Endothelial cell of umbilical vein (primary cell): ENCODE results near the gene ACCSL. TPM values are rescaled to one million over a fixed set of nuclear protein-coding genes. Genes with fewer than 3 reads are reported as not detected.

Experiments
- BruUV-seq: library from RNA; stranded (reverse); fragments of 400-500 nt; replicated peaks from 2 replicates; lab custom pipeline; 2021; lab: Mats Ljungman, UMichigan
- CTCF ChIA-PET: fragments of 300-600, 350-600 bp; sonication (Branson Sonifier 250); formaldehyde crosslinking; loops from one replicate; lab custom pipeline; 2021; ENCODE audit warnings: antibody characterized with exemption, inconsistent platforms; lab: Charles Lee
- POLR2A ChIA-PET: fragments of 300-600, 350-600 bp; sonication (Branson Sonifier 250); formaldehyde crosslinking; loops from one replicate; lab custom pipeline; 2021; ENCODE audit warnings: antibody characterized with exemption, inconsistent platforms; lab: Charles Lee
- DNase-seq: peaks from one replicate; pipeline ENCODE4 v3.0.0-alpha.2; 2011; ENCODE audit warnings: low read depth, low spot score
- FAIRE-seq: peaks from 2 replicates; lab custom pipeline; 2011; peaks lifted over from hg19 to GRCh38; lab: Jason Lieb, UNC
- H2AFZ ChIP-seq: 2 replicates; pipeline ENCODE4 v1.6.0; 2012; ENCODE audit warnings: low read depth, low read length, control low read depth, inconsistent platforms
- H3K27ac ChIP-seq: 2 replicates; pipeline ENCODE4 v1.5.1; 2011; ENCODE audit warnings: low read depth, mild to moderate bottlenecking, control low read depth, low read length, moderate library complexity; ENCODE audit not compliant: insufficient read depth
- H3K27me3 ChIP-seq, 2 experiments: 2 replicates each; pipeline versions ENCODE4 v1.6.0 to v1.6.1; 2011; ENCODE audit warnings: low read length in 2 of 2, mixed read lengths in 1 of 2; ENCODE audit not compliant: control insufficient read depth in 2 of 2, insufficient read depth in 2 of 2
- H3K36me3 ChIP-seq, 2 experiments: 2 replicates in 1 of 2; 3 replicates in 1 of 2; pipeline ENCODE4 v1.5.1; 2011; ENCODE audit warnings: low read length in 2 of 2, mild to moderate bottlenecking in 1 of 2, moderate library complexity in 1 of 2; ENCODE audit not compliant: control insufficient read depth in 2 of 2, insufficient read depth in 2 of 2; ENCODE audit errors: extremely low read depth in 1 of 2
- H3K4me1 ChIP-seq: 3 replicates; pipeline ENCODE4 v1.5.1; 2011; ENCODE audit warnings: mild to moderate bottlenecking, low read length; ENCODE audit not compliant: control insufficient read depth, insufficient read depth; ENCODE audit errors: extremely low read depth
- H3K4me2 ChIP-seq: 2 replicates; pipeline ENCODE4 v1.6.1; 2011; ENCODE audit warnings: low read length, control low read depth, mixed read lengths; ENCODE audit not compliant: insufficient read depth
- H3K4me3 ChIP-seq, 3 experiments: fragments of 200-600 bp in 1 of 3; sonication (generic), shearing (Covaris generic) in 1 of 3; replicated peaks in 1 of 3; 2 replicates each; pipeline ENCODE4 v1.5.1; 2011 to 2016; ENCODE audit warnings: control low read depth in 3 of 3, low read length in 3 of 3, mild to moderate bottlenecking in 2 of 3, inconsistent platforms in 1 of 3, low read depth in 1 of 3, moderate library complexity in 1 of 3; ENCODE audit not compliant: insufficient read depth in 1 of 3
- H3K79me2 ChIP-seq: 2 replicates; pipeline ENCODE4 v1.6.0; 2012; ENCODE audit warnings: low read length, inconsistent platforms; ENCODE audit not compliant: control insufficient read depth, insufficient read depth
- H3K9ac ChIP-seq: replicated peaks from 2 replicates; pipeline ENCODE3; 2011; ENCODE audit warnings: low read length, control low read depth; ENCODE audit not compliant: insufficient read depth; ENCODE audit errors: extremely low read depth
- H3K9me1 ChIP-seq: replicated peaks from 3 replicates; pipeline ENCODE4 v1.6.0; 2011; ENCODE audit warnings: mild to moderate bottlenecking, low read length; ENCODE audit not compliant: control insufficient read depth, insufficient read depth; ENCODE audit errors: extremely low read depth
- H3K9me3 ChIP-seq: replicated peaks from 2 replicates; pipeline ENCODE4 v1.5.1; 2012; ENCODE audit warnings: low read length, inconsistent platforms; ENCODE audit not compliant: control insufficient read depth, insufficient read depth
- H4K20me1 ChIP-seq: replicated peaks from 2 replicates; pipeline ENCODE3; 2011; ENCODE audit warnings: mild to moderate bottlenecking, low read length; ENCODE audit not compliant: control insufficient read depth, insufficient read depth; ENCODE audit errors: extremely low read depth
- CTCF ChIP-seq, 2 donors: IDR thresholded peaks; 1 replicate in 1 of 2; 2 replicates in 1 of 2; pipeline ENCODE4 v1.5.1; 2011; ENCODE audit warnings: low read length in 2 of 2, mild to moderate bottlenecking in 2 of 2, moderate library complexity in 2 of 2, control low read depth in 1 of 2, inconsistent platforms in 1 of 2, low read depth in 1 of 2; ENCODE audit not compliant: insufficient read depth in 1 of 2; ENCODE audit errors: extremely low read depth in 1 of 2
- EZH2 ChIP-seq: IDR thresholded peaks from 2 replicates; pipeline ENCODE4 v1.6.1; 2012; ENCODE audit warnings: borderline replicate concordance, low read depth, mild to moderate bottlenecking, moderate library complexity, low read length, inconsistent platforms; ENCODE audit not compliant: severe bottlenecking
- FOS ChIP-seq: IDR thresholded peaks from 2 replicates; pipeline ENCODE4 v1.6.1; 2011; ENCODE audit warnings: mild to moderate bottlenecking, low read length, moderate library complexity, borderline replicate concordance; ENCODE audit not compliant: insufficient read depth
- GATA2 ChIP-seq: IDR thresholded peaks from 2 replicates; pipeline ENCODE4 v1.7.0; 2011; ENCODE audit warnings: low read depth, mild to moderate bottlenecking, moderate library complexity, mixed read lengths, low read length; ENCODE audit not compliant: insufficient read length, insufficient read depth
- JUN ChIP-seq: IDR thresholded peaks from 2 replicates; pipeline ENCODE4 v1.6.1; 2011; ENCODE audit warnings: borderline replicate concordance, low read depth; ENCODE audit not compliant: insufficient read length, insufficient read depth
- MYC ChIP-seq: IDR thresholded peaks from one replicate; pipeline ENCODE4 v1.6.1; 2011; ENCODE audit warnings: mild to moderate bottlenecking, low read depth, low read length
- POLR2A ChIP-seq: IDR thresholded peaks from 2 replicates; pipeline ENCODE4 v1.6.1; 2012; ENCODE audit warnings: low read depth, mild to moderate bottlenecking, control low read depth, low read length
- POLR2AphosphoS5 ChIP-seq: IDR thresholded peaks from 2 replicates; pipeline ENCODE4 v1.6.1; 2012; ENCODE audit warnings: low read depth, mild to moderate bottlenecking, control low read depth, low read length, moderate library complexity; ENCODE audit not compliant: insufficient read depth
- dilution Hi-C: fragments of 300-500 bp; cut with MboI; formaldehyde crosslinking; loops from one replicate; pipeline ENCODE4 v1.15.0; 2019; ENCODE audit warnings: low sequenced_read_pairs; ENCODE audit not compliant: extremely low pct_ligation_motif_present
- intact Hi-C: fragments of 100-400 bp; cut with micrococcal nuclease; formaldehyde crosslinking; loops from one replicate; pipeline ENCODE4 v1.10.0; 2022
- polyA plus RNA-seq, 4 experiments: library from polyadenylated mRNA; depleted of rRNA in 3 of 4; stranded (reverse) in 3 of 4; unstranded in 1 of 4; fragments of >200 nt; gene quantifications; 2 replicates each; pipeline versions ENCODE4 v1.2.1 to v1.2.3, GENCODE V29; 2011 to 2012; ENCODE audit warnings: missing spikeins in 1 of 4
- total RNA-seq: library from RNA; stranded (reverse); gene quantifications from 2 replicates; pipeline ENCODE4 v1.2.3, GENCODE V29; 2021
- TF ChIP-seq, protein P1 (sequence below): IDR thresholded peaks from 2 replicates; pipeline ENCODE4 v1.6.1; 2011; ENCODE audit not compliant: insufficient read depth, insufficient read length

ACCSL gene
- total and polyA plus RNA-seq, 2 donors (not counting 3 experiments of a cell fraction or from before 2014, with no cell fraction given): not detected

- dilution Hi-C loops: no loop called here
- Histone ChIP-seq H3K36me3 (no peaks in the 10 kb centered on the region), H4K20me1 (no peaks in the 10 kb centered on the region), H3K27ac (no peak overlapping the region), H3K27me3 (no peaks in the 10 kb centered on the region), H3K4me2 (no peak overlapping the region), H3K4me1 (no peaks in the 10 kb centered on the region), H3K9me1 (no peaks in the 10 kb centered on the region), H2AFZ (no peak overlapping the region), H3K9me3 (no peaks in the 10 kb centered on the region), H3K9ac (no peak overlapping the region), H3K4me3 (no peak overlapping the region), H3K79me2 (no peaks in the 10 kb centered on the region)
- BruUV-seq: no TSS peak
- ChIA-PET CTCF (interaction anchor here (3.4 kb wide), 1 partner anchor 115 kb away, joined by 8 read pairs; no protein-coding TSS in a partner anchor), POLR2A (no interaction called here)
- intact Hi-C loops: no loop called here
- no peak for DNase-seq
- TF ChIP-seq CTCF (IDR thresholded peaks at IDR 0.05; ENCODE audit: extremely low read depth in 1 of 2, insufficient read depth in 1 of 2, low read depth in 1 of 2, low read length in 2 of 2) (no peak), GATA2 (no peak)
- no peak for FAIRE-seq
These were observed 42.6 kb upstream of the ACCSL start for GRCh38 chr11:44005063-44005701.

DNA sequence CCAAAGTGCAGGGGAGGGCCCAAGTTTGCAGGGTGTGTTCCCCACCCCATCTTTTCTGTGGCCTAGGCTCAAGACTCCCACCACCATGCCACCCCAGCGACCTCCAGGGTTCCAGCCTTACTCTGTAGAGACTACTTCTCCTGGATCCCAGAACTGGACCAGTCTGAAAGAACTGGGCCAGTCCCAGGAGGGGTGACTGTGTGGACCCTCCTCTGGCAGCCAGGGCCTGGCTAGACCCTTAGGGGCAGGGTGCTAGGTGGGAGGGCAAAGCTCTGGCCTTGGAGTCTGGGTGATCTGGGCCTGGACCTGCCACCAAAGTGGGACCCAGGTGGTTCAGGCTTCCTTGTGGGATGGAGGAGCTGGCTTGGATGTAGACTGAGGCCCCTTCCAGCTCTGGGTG is 41.8 kb upstream of the ACCSL start:
- ChIA-PET POLR2A (no interaction called here), CTCF (interaction anchor here (0.8 to 3.4 kb wide), 4 partner anchors 10 to 116 kb away, joined by 3 to 8 read pairs (median 5); no protein-coding TSS in a partner anchor)
- TF ChIP-seq FOS: no peak
- TF ChIP-seq GATA2: no peak
- TF ChIP-seq, protein P1, sequence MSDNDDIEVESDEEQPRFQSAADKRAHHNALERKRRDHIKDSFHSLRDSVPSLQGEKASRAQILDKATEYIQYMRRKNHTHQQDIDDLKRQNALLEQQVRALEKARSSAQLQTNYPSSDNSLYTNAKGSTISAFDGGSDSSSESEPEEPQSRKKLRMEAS: no peak
- no peak for TF ChIP-seq POLR2A
- TF ChIP-seq JUN: no peak
- no peak for TF ChIP-seq MYC
- TF ChIP-seq POLR2AphosphoS5: no peak
- no peak for TF ChIP-seq EZH2
- TF ChIP-seq CTCF (IDR thresholded peaks at IDR 0.05; ENCODE audit: extremely low read depth in 1 of 2, insufficient read depth in 1 of 2, low read depth in 1 of 2, low read length in 2 of 2): no peak
- peaks cover 3% of the 10 kb centered on the region in 2 experiments for H3K27me3 ChIP-seq
- no peaks in the 10 kb centered on the region for H3K9me1 ChIP-seq
- no peak for FAIRE-seq
- H3K4me1 ChIP-seq: no peaks in the 10 kb centered on the region
- dilution Hi-C loops (no loop called here), intact Hi-C loops (no loop called here)
- H3K9ac ChIP-seq: no peak overlapping the region
- no peaks in the 10 kb centered on the region for H3K79me2 ChIP-seq
- no TSS peak for BruUV-seq
- H3K9me3 ChIP-seq: no peaks in the 10 kb centered on the region
- H3K4me3 ChIP-seq: no peak overlapping the region
- no peaks in the 10 kb centered on the region for H3K36me3 ChIP-seq
- no peaks in the 10 kb centered on the region for H4K20me1 ChIP-seq
- no peak overlapping the region for H3K4me2 ChIP-seq
- no peak overlapping the region for H3K27ac ChIP-seq
- no peak overlapping the region for H2AFZ ChIP-seq
- no peak for DNase-seq
